HepG2 (cell line): ENCODE data around the gene B3GNT2. TPM values are rescaled to one million over a fixed set of nuclear protein-coding genes. Genes with fewer than 3 reads are reported as not detected.

Experiments used
- MAFK ChIP-seq, 2 experiments: IDR thresholded peaks in 1 of 2; conservative IDR thresholded peaks in 1 of 2; 2 replicates each; pipeline ENCODE4 v1.6.1; 2011; ENCODE audit warnings: improper control_type of control experiment in 2 of 2, low read length in 2 of 2
- NBN ChIP-seq: fragments of 450-650 bp; conservative IDR thresholded peaks from 2 replicates; pipeline ENCODE4 v1.6.1; 2017
- RXRB ChIP-seq: IDR thresholded peaks from 2 replicates; pipeline ENCODE4 v1.6.1; 2016; ENCODE audit warnings: borderline replicate concordance, missing genetic modification reagents, missing compliant biosample characterization
- SIX1 ChIP-seq: sonication (generic); formaldehyde crosslinking; IDR thresholded peaks from 2 replicates; pipeline ENCODE4 v1.4.0; 2020; ENCODE audit warnings: missing genetic modification reagents, borderline replicate concordance
- polyA plus RNA-seq, 8 experiments: library from polyadenylated mRNA; depleted of rRNA in 3 of 8; stranded (reverse) in 7 of 8; unstranded in 1 of 8; fragments of >200 nt; fragmentation: Illumina TruSeq in 4 of 8; extraction: Trizol in 4 of 8; gene quantifications; 2 replicates each; pipeline versions ENCODE4 v1.2.1 to v1.2.3, GENCODE V29; 2011 to 2016; ENCODE audit warnings: low read depth in 4 of 8, missing spikeins in 1 of 8, mixed read lengths in 1 of 8; ENCODE audit not compliant: insufficient read depth in 1 of 8
- total RNA-seq, 5 experiments: library from RNA; depleted of rRNA; stranded (reverse); fragments of >200 nt; fragmentation: Illumina TruSeq; extraction: Trizol; gene quantifications; 2 replicates each; pipeline ENCODE4 v1.2.3, GENCODE V29; 2016; ENCODE audit warnings: low read depth in 1 of 5
- TF ChIP-seq, protein P1 (sequence below): sonication (generic); formaldehyde crosslinking; IDR thresholded peaks from 2 replicates; pipeline ENCODE4 v1.9.0; 2022; ENCODE audit warnings: missing genetic modification reagents, mild to moderate bottlenecking, borderline replicate concordance
- TF ChIP-seq, protein P2 (sequence below): sonication (generic); formaldehyde crosslinking; IDR thresholded peaks from 2 replicates; pipeline ENCODE4 v1.5.1; 2020; ENCODE audit warnings: missing genetic modification reagents, mild to moderate bottlenecking, borderline replicate concordance
- TF ChIP-seq, protein P3 (sequence below): IDR thresholded peaks from 2 replicates; pipeline ENCODE4 v1.6.1; 2012; ENCODE audit warnings: low read length, improper control_type of control experiment

The B3GNT2 gene
- total and polyA plus RNA-seq, 2 of the 13 experiments (the other 11 are each of a cell fraction or from before 2014, with no cell fraction given), result 26.3 to 28.5 TPM

- TF ChIP-seq, protein P1, sequence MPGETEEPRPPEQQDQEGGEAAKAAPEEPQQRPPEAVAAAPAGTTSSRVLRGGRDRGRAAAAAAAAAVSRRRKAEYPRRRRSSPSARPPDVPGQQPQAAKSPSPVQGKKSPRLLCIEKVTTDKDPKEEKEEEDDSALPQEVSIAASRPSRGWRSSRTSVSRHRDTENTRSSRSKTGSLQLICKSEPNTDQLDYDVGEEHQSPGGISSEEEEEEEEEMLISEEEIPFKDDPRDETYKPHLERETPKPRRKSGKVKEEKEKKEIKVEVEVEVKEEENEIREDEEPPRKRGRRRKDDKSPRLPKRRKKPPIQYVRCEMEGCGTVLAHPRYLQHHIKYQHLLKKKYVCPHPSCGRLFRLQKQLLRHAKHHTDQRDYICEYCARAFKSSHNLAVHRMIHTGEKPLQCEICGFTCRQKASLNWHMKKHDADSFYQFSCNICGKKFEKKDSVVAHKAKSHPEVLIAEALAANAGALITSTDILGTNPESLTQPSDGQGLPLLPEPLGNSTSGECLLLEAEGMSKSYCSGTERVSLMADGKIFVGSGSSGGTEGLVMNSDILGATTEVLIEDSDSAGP (CRISPR knock-in tag), result no peak
- TF ChIP-seq NBN (no peak), RXRB (CRISPR knock-in tag) (no peak), SIX1 (CRISPR knock-in tag) (no peak), MAFK (conservative IDR thresholded peaks at IDR 0.05 in 1 of 2, IDR thresholded peaks at IDR 0.05 in 1 of 2; ENCODE audit: low read length in 2 of 2) (no peak)
- TF ChIP-seq, protein P2, sequence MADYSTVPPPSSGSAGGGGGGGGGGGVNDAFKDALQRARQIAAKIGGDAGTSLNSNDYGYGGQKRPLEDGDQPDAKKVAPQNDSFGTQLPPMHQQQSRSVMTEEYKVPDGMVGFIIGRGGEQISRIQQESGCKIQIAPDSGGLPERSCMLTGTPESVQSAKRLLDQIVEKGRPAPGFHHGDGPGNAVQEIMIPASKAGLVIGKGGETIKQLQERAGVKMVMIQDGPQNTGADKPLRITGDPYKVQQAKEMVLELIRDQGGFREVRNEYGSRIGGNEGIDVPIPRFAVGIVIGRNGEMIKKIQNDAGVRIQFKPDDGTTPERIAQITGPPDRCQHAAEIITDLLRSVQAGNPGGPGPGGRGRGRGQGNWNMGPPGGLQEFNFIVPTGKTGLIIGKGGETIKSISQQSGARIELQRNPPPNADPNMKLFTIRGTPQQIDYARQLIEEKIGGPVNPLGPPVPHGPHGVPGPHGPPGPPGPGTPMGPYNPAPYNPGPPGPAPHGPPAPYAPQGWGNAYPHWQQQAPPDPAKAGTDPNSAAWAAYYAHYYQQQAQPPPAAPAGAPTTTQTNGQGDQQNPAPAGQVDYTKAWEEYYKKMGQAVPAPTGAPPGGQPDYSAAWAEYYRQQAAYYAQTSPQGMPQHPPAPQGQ (CRISPR knock-in tag), result no peak
- TF ChIP-seq, protein P3, sequence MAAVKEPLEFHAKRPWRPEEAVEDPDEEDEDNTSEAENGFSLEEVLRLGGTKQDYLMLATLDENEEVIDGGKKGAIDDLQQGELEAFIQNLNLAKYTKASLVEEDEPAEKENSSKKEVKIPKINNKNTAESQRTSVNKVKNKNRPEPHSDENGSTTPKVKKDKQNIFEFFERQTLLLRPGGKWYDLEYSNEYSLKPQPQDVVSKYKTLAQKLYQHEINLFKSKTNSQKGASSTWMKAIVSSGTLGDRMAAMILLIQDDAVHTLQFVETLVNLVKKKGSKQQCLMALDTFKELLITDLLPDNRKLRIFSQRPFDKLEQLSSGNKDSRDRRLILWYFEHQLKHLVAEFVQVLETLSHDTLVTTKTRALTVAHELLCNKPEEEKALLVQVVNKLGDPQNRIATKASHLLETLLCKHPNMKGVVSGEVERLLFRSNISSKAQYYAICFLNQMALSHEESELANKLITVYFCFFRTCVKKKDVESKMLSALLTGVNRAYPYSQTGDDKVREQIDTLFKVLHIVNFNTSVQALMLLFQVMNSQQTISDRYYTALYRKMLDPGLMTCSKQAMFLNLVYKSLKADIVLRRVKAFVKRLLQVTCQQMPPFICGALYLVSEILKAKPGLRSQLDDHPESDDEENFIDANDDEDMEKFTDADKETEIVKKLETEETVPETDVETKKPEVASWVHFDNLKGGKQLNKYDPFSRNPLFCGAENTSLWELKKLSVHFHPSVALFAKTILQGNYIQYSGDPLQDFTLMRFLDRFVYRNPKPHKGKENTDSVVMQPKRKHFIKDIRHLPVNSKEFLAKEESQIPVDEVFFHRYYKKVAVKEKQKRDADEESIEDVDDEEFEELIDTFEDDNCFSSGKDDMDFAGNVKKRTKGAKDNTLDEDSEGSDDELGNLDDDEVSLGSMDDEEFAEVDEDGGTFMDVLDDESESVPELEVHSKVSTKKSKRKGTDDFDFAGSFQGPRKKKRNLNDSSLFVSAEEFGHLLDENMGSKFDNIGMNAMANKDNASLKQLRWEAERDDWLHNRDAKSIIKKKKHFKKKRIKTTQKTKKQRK, result no peak
Measured at GRCh38 chr2:62250239-62250638, 54.3 kb downstream of the B3GNT2 start (continued).
